Measurements from ENCODE around the gene TMEM97. TPM values are rescaled to one million over a fixed set of nuclear protein-coding genes. Genes with fewer than 3 reads are reported as not detected.

TMEM97 gene
- total RNA-seq: 9.1 and 22.5 TPM in 2 replicates

DNA sequence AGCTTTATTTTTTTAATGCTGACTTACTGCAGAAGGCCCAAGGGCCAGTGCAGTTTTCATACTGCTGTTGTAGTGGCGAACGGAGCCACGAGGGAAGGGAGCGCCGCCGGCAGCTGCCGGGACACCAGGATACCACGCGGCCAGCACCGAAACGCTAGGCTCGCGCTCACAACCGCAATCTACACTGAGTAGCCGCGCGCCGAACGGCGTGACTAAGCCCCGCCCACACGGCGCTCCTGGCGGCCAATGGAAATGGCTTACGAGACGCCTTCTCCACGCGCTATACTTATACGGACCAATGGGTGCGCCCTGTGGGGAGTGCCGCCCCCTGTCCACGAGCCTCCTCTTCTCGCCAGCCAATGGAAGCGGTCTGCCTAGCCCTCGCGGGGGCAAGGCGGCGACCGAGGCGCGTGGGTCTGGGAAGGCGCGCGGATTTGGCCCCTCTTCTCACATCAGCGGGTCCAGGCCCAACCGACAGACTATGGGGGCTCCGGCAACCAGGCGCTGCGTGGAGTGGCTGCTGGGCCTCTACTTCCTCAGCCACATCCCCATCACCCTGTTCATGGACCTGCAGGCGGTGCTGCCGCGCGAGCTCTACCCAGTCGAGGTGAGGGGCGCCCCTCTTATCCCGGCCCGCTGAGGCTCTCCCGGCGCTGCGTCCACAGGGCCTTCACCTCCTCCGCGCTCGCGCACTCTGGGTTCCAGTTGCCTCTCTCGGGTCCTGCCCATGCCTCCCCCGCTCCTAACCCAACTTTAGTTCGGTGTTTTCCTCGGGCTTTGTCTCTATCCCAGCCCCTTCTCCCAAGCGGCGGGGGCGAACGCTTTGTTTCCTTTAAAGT is at the start of gene TMEM97:
Gene TMEM97 (plus strand): TSS at position 442 of the 839 bp plus-strand sequence. CDS start 40 bp downstream, at position 482.

DNA sequence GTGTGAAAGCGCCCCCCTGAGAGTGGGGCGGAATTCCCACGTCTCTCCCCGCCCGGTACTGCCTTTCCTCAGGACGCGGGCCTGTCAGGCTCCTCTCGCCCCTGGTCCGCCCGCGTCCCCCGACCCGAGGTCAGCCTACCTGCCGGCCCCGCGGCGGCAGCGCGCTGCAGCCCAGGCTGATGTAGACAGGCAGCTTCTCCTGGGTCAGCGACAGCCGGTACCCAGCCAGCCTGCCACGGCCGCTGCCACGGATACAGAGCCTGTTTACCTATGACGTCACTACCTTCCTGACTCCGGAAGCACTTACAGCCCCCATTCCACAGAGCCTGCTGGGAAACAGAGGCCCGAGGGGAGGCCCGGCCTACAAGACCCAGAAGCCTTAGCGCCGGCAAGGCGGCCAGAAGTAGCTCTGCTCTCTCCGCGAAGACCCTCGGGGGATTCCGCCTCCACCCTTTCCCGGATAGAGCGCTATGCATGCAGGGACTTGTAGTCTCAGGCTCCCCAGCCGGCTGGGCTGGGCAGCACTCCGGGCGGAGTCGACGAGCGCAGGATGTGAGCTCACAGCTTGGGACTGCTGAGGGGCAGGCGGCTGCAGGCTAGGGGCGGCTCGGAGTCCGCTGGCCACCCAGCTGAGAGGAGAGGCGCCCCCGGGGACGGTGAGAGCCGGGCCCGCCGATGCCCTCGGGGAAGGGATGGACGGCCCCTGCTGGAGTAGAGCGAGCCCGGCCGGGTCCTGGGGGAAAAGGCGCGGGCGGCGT is 16.4 kb downstream of the TMEM97 start, which contains the start of the genes IFT20 and TNFAIP1:
Gene IFT20 (minus strand): TSS at position 272 of the 758 bp plus-strand sequence. CDS start 3,487 bp downstream, outside the sequence.
Gene TNFAIP1 (plus strand): TSS at position 561 of the 758 bp plus-strand sequence. CDS start 3,761 bp downstream, outside the sequence.

DNA sequence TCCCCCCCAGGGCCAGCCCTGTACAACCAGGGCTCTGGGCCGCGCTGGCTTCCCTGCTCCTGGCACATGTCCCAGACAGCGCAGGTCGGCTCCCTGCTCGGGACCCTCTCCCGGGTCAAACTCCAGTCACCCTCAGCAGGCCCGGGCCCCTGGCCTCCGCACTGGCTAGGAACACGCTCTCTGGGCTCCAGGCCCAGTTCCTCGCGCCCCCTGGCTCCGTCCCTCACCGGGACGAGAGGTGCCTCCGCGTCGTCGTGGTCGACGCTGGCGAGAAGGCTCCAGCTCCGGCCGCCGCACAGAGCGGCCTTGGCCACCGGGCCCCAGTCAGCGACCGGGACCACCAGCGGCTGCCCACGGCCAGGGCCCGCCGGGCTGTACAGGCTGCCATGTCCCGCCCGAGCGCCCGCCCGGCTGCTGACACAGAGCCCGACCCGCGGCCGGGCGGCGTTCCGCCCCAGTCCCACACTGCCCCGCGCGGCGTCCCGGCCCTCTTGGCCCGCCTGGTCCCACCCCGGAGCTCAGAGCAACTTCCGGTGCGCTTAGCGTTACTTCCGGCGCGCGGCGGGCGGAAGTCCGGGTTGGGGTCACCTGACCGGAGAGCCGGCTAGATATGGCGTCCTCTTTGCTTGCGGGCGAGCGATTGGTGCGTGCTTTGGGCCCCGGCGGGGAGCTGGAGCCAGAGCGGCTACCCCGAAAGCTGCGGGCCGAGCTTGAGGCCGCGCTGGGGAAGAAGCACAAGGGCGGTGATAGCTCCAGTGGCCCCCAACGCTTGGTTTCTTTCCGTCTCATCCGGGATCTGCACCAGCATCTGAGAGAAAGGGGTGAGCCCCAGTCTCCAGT is 38.3 kb downstream of the TMEM97 start, which contains the start of gene POLDIP2:
Gene POLDIP2 (minus strand): TSS at position 467 of the 840 bp plus-strand sequence. CDS start 79 bp downstream, at position 388.

DNA sequence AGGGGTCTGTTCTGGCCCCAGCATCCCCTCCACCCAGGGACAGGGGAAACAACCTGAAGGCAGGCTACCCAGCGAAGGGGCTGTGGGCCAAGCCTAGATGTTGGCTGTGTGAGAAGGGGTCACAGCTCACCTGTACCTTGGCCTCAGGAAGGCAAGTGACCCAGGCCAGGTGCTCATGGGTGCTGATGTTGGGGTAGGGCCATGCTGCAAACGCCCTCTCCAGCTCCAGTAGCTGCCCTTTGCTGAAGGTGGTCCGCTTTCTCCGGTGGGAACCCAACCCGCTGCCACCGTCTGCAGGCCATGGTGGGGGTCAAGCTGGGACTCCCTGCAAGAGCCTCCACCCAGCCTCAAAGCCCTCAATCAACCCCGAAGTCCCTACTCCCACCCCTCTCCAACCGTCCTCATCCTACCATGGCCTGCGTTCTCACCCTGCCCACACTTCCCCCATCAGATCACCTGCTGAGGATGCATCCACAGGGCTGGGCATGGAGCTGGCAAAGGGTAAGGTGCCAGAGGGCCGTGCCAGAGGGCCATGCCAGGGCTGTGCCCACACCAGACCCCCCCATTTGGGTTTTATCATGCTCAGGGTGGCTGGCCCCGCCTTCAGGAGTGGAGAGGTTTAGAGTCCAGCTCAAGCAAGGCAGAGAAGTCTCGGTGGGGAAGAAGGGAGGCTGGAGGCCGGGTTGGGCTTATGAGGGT is 45.8 kb downstream of the TMEM97 start, which contains the start of gene SEBOX:
Gene SEBOX (minus strand): TSS at position 535 of the 699 bp plus-strand sequence. CDS start 48 bp downstream, at position 487.

DNA sequence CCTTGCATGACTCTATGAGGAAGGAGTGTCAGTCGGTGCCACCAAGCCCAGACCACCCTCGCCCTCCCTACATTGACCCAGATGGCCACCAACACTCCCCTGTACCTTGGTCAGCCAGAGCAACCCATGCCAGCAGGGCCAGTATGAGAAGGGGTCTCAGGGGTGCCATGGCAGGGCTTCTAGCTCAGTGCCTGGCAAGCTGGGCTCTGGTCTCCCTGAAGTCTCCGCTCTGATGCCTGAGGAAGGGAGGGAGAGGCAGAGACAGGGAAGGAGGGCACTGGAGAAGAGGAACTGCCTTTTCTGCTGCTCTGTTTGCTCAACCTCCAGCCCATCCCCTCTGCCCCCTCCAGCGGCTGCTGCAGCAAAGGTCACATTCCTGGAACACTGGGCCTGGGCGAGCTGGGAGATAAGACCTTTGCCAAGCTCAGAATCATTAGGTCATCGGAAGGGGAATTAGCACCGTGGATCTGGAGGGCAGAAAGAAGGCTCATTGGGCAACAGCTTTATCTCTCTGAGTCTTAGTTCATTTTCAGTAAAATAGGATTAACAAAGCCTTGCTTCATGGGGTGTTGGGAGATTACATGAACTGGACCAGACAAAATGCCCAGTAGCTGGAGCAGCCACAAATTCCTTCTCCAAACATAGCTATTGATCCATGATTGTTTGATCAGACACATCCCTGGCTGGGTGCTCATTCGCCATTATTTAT is 51.2 kb downstream of the TMEM97 start, which contains the start of gene VTN:
Gene VTN (minus strand): TSS at position 273 of the 709 bp plus-strand sequence. CDS start 104 bp downstream, at position 169.

DNA sequence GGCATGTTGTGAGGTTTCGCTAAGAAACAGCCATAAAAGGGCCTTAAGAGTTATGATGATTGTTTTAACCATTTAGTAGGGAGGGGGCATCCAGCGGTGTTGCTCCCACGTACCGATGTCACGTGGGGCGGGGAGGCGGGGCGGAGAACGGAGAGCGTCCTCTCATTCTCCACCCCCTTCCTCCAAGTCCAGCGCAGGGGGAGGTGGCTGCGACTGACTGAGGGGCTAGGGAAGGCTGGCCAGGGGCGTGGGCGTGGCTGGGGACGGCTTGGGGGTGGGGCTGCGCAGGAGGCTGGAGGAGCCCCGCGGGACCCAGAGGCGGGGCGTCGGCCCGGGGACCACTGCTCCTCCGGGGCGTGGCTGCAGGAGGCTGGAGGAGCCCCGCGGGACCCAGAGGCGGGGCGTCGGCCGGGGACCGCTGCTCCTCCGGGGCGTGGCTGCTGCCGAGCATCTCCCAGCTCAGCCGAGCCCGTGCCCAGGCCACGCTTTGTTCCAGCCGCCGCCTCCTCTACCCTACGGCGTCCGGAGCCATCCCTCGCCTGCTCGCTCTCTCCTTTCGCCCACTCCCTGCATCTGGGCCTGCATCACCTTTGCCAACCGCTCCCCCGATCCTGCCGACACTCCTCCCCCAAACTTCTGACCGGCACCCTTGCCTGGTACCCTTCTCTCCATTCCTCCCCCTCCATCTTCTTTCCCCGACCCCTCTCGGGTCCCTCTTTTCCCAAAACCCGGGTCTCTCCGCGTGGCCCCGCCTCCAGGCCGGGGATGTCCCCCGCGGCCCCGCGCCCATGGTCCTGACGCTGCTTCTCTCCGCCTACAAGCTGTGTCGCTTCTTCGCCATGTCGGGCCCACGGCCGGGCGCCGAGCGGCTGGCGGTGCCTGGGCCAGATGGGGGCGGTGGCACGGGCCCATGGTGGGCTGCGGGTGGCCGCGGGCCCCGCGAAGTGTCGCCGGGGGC is 52.5 kb downstream of the TMEM97 start, which contains the start of gene SARM1:
Gene SARM1 (plus strand): TSS at position 450 of the 958 bp plus-strand sequence. CDS start 339 bp downstream, at position 789.

Other genes with a start within 250 kb of the TMEM97 start
- 32.5 and 37.6 TPM in 2 replicates for gene IFT20, start 16.3 kb downstream of the TMEM97 start, total RNA-seq
- gene TNFAIP1, start 16.6 kb downstream of the TMEM97 start, total RNA-seq: 59.6 and 113 TPM in 2 replicates
- 56.6 and 57.5 TPM in 2 replicates for gene POLDIP2, start 38.3 kb downstream of the TMEM97 start, total RNA-seq
- not detected in 2 replicates for gene SEBOX, start 46.0 kb downstream of the TMEM97 start, total RNA-seq
- under 0.01 and 0.06 TPM in 2 replicates for gene VTN, start 51.1 kb downstream of the TMEM97 start, total RNA-seq
- gene SARM1, start 52.5 kb downstream of the TMEM97 start, total RNA-seq: 1.1 and 10.5 TPM in 2 replicates
- 3.2 and 3.6 TPM in 2 replicates for gene SLC46A1, start 87.0 kb downstream of the TMEM97 start, total RNA-seq
- gene SLC13A2, start 154.4 kb downstream of the TMEM97 start, total RNA-seq: not detected in 2 replicates
- gene FOXN1, start 187.1 kb downstream of the TMEM97 start, total RNA-seq: not detected in 2 replicates
- 14.4 and 28.1 TPM in 2 replicates for gene UNC119, start 233.4 kb downstream of the TMEM97 start, total RNA-seq

Data from bladder microvascular endothelial cell (primary cell).